Thoracic aorta (tissue), 2 donors: Measurements from ENCODE around the gene LMBR1. TPM values are rescaled to one million over a fixed set of nuclear protein-coding genes. Genes with fewer than 3 reads are reported as not detected.

Source experiments
- ATAC-seq: fragments of 150-250 bp; one replicate; pipeline ENCODE4 v1.8.0; 2017; ENCODE audit warnings: low read depth; ENCODE audit not compliant: insufficient number of reproducible peaks, low FRiP score
- DNase-seq: peaks from one replicate; pipeline ENCODE4 v3.0.0-alpha.2; 2020; ENCODE audit warnings: low spot score
- H3K27ac ChIP-seq, 2 donors: fragments of 200-600 bp; sonication (generic); 1 replicate in 1 of 2; 2 replicates in 1 of 2; pipeline ENCODE4 v1.5.1; 2016; ENCODE audit warnings: mild to moderate bottlenecking in 2 of 2, moderate library complexity in 2 of 2
- H3K27me3 ChIP-seq: fragments of 200-600 bp; sonication (generic); replicated peaks from 2 replicates; pipeline ENCODE4 v1.6.0; 2016; ENCODE audit warnings: mild to moderate bottlenecking; ENCODE audit not compliant: insufficient read depth
- H3K36me3 ChIP-seq: fragments of 200-600 bp; sonication (generic); one replicate; pipeline ENCODE4 v1.5.1; 2016
- H3K4me1 ChIP-seq, 2 donors: fragments of 200-600 bp; sonication (generic); 1 replicate in 1 of 2; 2 replicates in 1 of 2; pipeline versions ENCODE4 v1.5.1 to v1.6.0; 2016; ENCODE audit warnings: low read depth in 2 of 2, mild to moderate bottlenecking in 1 of 2; ENCODE audit not compliant: control insufficient read depth in 1 of 2
- H3K4me3 ChIP-seq: fragments of 200-600 bp; sonication (generic); 2 replicates; pipeline ENCODE4 v1.5.1; 2016; ENCODE audit warnings: mild to moderate bottlenecking
- H3K9me3 ChIP-seq: fragments of 200-600 bp; sonication (generic); 2 replicates; pipeline ENCODE4 v1.5.1; 2016
- CTCF ChIP-seq: fragments of 200-600 bp; sonication (generic); IDR thresholded peaks from one replicate; pipeline ENCODE4 v1.5.1; 2019; ENCODE audit warnings: antibody characterized with exemption
- total RNA-seq, 2 donors: library from RNA; depleted of rRNA; stranded (reverse); fragments of >200 nt; gene quantifications; one replicate each; pipeline versions ENCODE4 v1.1.0 to v1.2.3, GENCODE V29; 2016

The LMBR1 gene
- total RNA-seq, 2 donors from 2014 or later: 54.3 to 56.6 TPM

GRCh38 chr7:156840134-156840533, 52.8 kb downstream of the LMBR1 start:
- Histone ChIP-seq H3K27me3 (no peaks in the 10 kb centered on the region), H3K9me3 (no peaks in the 10 kb centered on the region), H3K27ac (no peak overlapping the region), H3K36me3 (no peaks in the 10 kb centered on the region), H3K4me1 (no peaks in the 10 kb centered on the region), H3K4me3 (no peak overlapping the region)
- no peak for TF ChIP-seq CTCF
- DNase-seq: no peak
- no peak for ATAC-seq

GRCh38 chr7:156836443-156836842, 56.5 kb downstream of the LMBR1 start:
- H3K27ac ChIP-seq: no peak overlapping the region
- H3K4me3 ChIP-seq: no peak overlapping the region
- H3K9me3 ChIP-seq: no peaks in the 10 kb centered on the region
- no peaks in the 10 kb centered on the region for H3K27me3 ChIP-seq
- H3K36me3 ChIP-seq: peaks cover 8% of the 10 kb centered on the region
- no peak for DNase-seq
- no peak for TF ChIP-seq CTCF
- ATAC-seq: no peak
- no peaks in the 10 kb centered on the region for H3K4me1 ChIP-seq

GRCh38 chr7:156834462-156834861, 58.5 kb downstream of the LMBR1 start:
- ATAC-seq: no peak
- H3K9me3 ChIP-seq: no peaks in the 10 kb centered on the region
- H3K4me3 ChIP-seq: no peak overlapping the region
- DNase-seq: no peak
- H3K27me3 ChIP-seq: no peaks in the 10 kb centered on the region
- peaks cover 8% of the 10 kb centered on the region for H3K36me3 ChIP-seq
- H3K4me1 ChIP-seq: no peaks in the 10 kb centered on the region
- H3K27ac ChIP-seq: no peak overlapping the region
- no peak for TF ChIP-seq CTCF

GRCh38 chr7:156833312-156833711, 59.7 kb downstream of the LMBR1 start:
- Histone ChIP-seq H3K27me3 (no peaks in the 10 kb centered on the region), H3K36me3 (peaks cover 8% of the 10 kb centered on the region), H3K4me3 (no peak overlapping the region), H3K4me1 (no peaks in the 10 kb centered on the region), H3K27ac (no peak overlapping the region), H3K9me3 (no peaks in the 10 kb centered on the region)
- DNase-seq (no peak), ATAC-seq (no peak)
- no peak for TF ChIP-seq CTCF

GRCh38 chr7:156832195-156832877, 60.6 kb downstream of the LMBR1 start:
- ATAC-seq (no peak), DNase-seq (no peak)
- Histone ChIP-seq H3K4me3 (no peak overlapping the region), H3K4me1 (no peaks in the 10 kb centered on the region), H3K9me3 (no peaks in the 10 kb centered on the region), H3K27ac (no peak overlapping the region), H3K36me3 (peaks cover 8% of the 10 kb centered on the region), H3K27me3 (no peaks in the 10 kb centered on the region)
- no peak for TF ChIP-seq CTCF
